H9 (cell line): ENCODE data around the gene KRTAP4-12. TPM values are rescaled to one million over a fixed set of nuclear protein-coding genes. Genes with fewer than 3 reads are reported as not detected.

Source experiments
- DNase-seq: peaks from one replicate; pipeline ENCODE4 v3.0.0-alpha.2; 2017
- H2AFZ ChIP-seq: one replicate; pipeline ENCODE4 v1.6.1; 2013; ENCODE audit warnings: mild to moderate bottlenecking, low read length, control low read depth, moderate library complexity
- H2AK5ac ChIP-seq: 2 replicates; pipeline ENCODE4 v1.6.1; 2013; ENCODE audit warnings: low read length, control low read depth, mixed read lengths; ENCODE audit not compliant: insufficient read length
- H2BK120ac ChIP-seq: one replicate; pipeline ENCODE4 v1.6.1; 2013; ENCODE audit warnings: low read depth, mild to moderate bottlenecking, low read length, control low read depth, inconsistent platforms; ENCODE audit not compliant: poor library complexity, severe bottlenecking
- H2BK12ac ChIP-seq: 2 replicates; pipeline ENCODE4 v1.6.1; 2013; ENCODE audit warnings: low read length, control low read depth, mixed read lengths, low read depth; ENCODE audit not compliant: insufficient read length
- H2BK15ac ChIP-seq: 2 replicates; pipeline ENCODE4 v1.6.1; 2013; ENCODE audit warnings: low read depth, low read length, control low read depth
- H2BK20ac ChIP-seq: one replicate; pipeline ENCODE4 v1.6.1; 2013; ENCODE audit warnings: low read depth, mild to moderate bottlenecking, low read length, control low read depth, inconsistent platforms; ENCODE audit not compliant: poor library complexity, severe bottlenecking
- H2BK5ac ChIP-seq: 2 replicates; pipeline ENCODE4 v1.6.1; 2013; ENCODE audit warnings: low read length, control low read depth, mixed read lengths; ENCODE audit not compliant: insufficient read length
- H3K14ac ChIP-seq: 2 replicates; pipeline ENCODE4 v1.6.1; 2013; ENCODE audit warnings: low read length, control low read depth; ENCODE audit not compliant: insufficient read depth
- H3K18ac ChIP-seq: 2 replicates; pipeline ENCODE4 v1.6.1; 2013; ENCODE audit warnings: low read depth, mild to moderate bottlenecking, mixed read lengths, low read length, control low read depth; ENCODE audit not compliant: insufficient read length
- H3K23ac ChIP-seq: 2 replicates; pipeline ENCODE4 v1.6.1; 2013; ENCODE audit warnings: low read length, control low read depth, mixed read lengths, low read depth; ENCODE audit not compliant: insufficient read length
- H3K23me2 ChIP-seq: 2 replicates; pipeline ENCODE4 v1.6.1; 2013; ENCODE audit warnings: low read depth, mild to moderate bottlenecking, mixed read lengths, low read length, control low read depth; ENCODE audit not compliant: insufficient read length, poor library complexity, severe bottlenecking
- H3K27ac ChIP-seq: 2 replicates; pipeline ENCODE4 v1.5.1; 2013; ENCODE audit warnings: low read length, control low read depth, mixed read lengths, low read depth; ENCODE audit not compliant: insufficient read length
- H3K27me3 ChIP-seq: 2 replicates; pipeline ENCODE4 v1.6.1; 2013; ENCODE audit warnings: low read length, control low read depth, inconsistent platforms; ENCODE audit not compliant: insufficient read depth
- H3K4ac ChIP-seq: 2 replicates; pipeline ENCODE4 v1.6.1; 2013; ENCODE audit warnings: low read depth, mild to moderate bottlenecking, control low read depth, inconsistent platforms, low read length, moderate library complexity
- H3K4me1 ChIP-seq: 2 replicates; pipeline ENCODE4 v1.6.1; 2013; ENCODE audit warnings: low read length, control low read depth, inconsistent platforms; ENCODE audit not compliant: insufficient read depth
- H3K4me2 ChIP-seq: 2 replicates; pipeline ENCODE4 v1.6.1; 2013; ENCODE audit warnings: low read length, control low read depth, mixed read lengths; ENCODE audit not compliant: insufficient read length, insufficient read depth
- H3K56ac ChIP-seq: 2 replicates; pipeline ENCODE4 v1.6.1; 2013; ENCODE audit warnings: low read depth, mild to moderate bottlenecking, mixed read lengths, low read length, control low read depth; ENCODE audit not compliant: insufficient read length
- H3K79me1 ChIP-seq: 2 replicates; pipeline ENCODE4 v1.6.1; 2013; ENCODE audit warnings: low read depth, mild to moderate bottlenecking, moderate library complexity, low read length, control low read depth, inconsistent platforms; ENCODE audit not compliant: insufficient read depth, poor library complexity, severe bottlenecking
- H3K79me2 ChIP-seq: 2 replicates; pipeline ENCODE4 v1.6.1; 2013; ENCODE audit warnings: low read length, control low read depth, inconsistent platforms; ENCODE audit not compliant: insufficient read depth
- H3K9ac ChIP-seq: 2 replicates; pipeline ENCODE4 v1.6.1; 2013; ENCODE audit warnings: low read length, control low read depth, mixed read lengths; ENCODE audit not compliant: insufficient read length; ENCODE audit errors: extremely low read depth
- H3K9me3 ChIP-seq: one replicate; pipeline ENCODE4 v1.6.1; 2013; ENCODE audit warnings: low read depth, low read length, inconsistent platforms; ENCODE audit not compliant: control insufficient read depth
- H3T11ph ChIP-seq: one replicate; pipeline ENCODE4 v1.6.1; 2013; ENCODE audit warnings: mild to moderate bottlenecking, low read length, control low read depth, inconsistent platforms
- H4K20me1 ChIP-seq: one replicate; pipeline ENCODE4 v1.6.1; 2013; ENCODE audit not compliant: control insufficient read depth, insufficient read length, insufficient read depth
- H4K5ac ChIP-seq: 2 replicates; pipeline ENCODE4 v1.6.1; 2013; ENCODE audit warnings: low read depth, mild to moderate bottlenecking, mixed read lengths, low read length, control low read depth; ENCODE audit not compliant: insufficient read length
- H4K8ac ChIP-seq: replicated peaks from 2 replicates; pipeline ENCODE4 v1.6.1; 2013; ENCODE audit warnings: low read length, control low read depth, mixed read lengths, low read depth; ENCODE audit not compliant: insufficient read length
- H4K91ac ChIP-seq: 2 replicates; pipeline ENCODE4 v1.6.1; 2013; ENCODE audit warnings: low read depth, mild to moderate bottlenecking, moderate library complexity, mixed read lengths, low read length, control low read depth; ENCODE audit not compliant: insufficient read length
- H3K27ac Mint-ChIP-seq, 3 experiments: 2 replicates in 2 of 3; 3 replicates in 1 of 3; pipeline ENCODE4 v1.8.0; 2020 to 2021; ENCODE audit warnings: mixed read lengths in 3 of 3, mild to moderate bottlenecking in 1 of 3, moderate library complexity in 1 of 3
- H3K27me3 Mint-ChIP-seq: 2 replicates; pipeline ENCODE4 v1.8.0; 2021; ENCODE audit warnings: low read depth, mild to moderate bottlenecking, moderate library complexity, mixed read lengths
- H3K36me3 Mint-ChIP-seq, 3 experiments: 2 replicates in 2 of 3; 3 replicates in 1 of 3; pipeline ENCODE4 v1.8.0; 2020 to 2021; ENCODE audit warnings: low read depth in 3 of 3, mixed read lengths in 3 of 3; ENCODE audit not compliant: insufficient read depth in 1 of 3
- H3K4me1 Mint-ChIP-seq, 2 experiments: 2 replicates each; pipeline ENCODE4 v1.8.0; 2020; ENCODE audit warnings: mixed read lengths in 2 of 2
- H3K4me3 Mint-ChIP-seq, 2 experiments: 2 replicates in 1 of 2; 3 replicates in 1 of 2; pipeline ENCODE4 v1.8.0; 2020 to 2021; ENCODE audit warnings: mild to moderate bottlenecking in 2 of 2, mixed read lengths in 2 of 2, moderate library complexity in 1 of 2
- H3K9me3 Mint-ChIP-seq, 2 experiments: 2 replicates in 1 of 2; 3 replicates in 1 of 2; pipeline ENCODE4 v1.8.0; 2020; ENCODE audit warnings: mild to moderate bottlenecking in 2 of 2, mixed read lengths in 2 of 2, moderate library complexity in 1 of 2
- CTCF ChIP-seq: fragments of 200-600 bp; sonication (generic); conservative IDR thresholded peaks from 3 replicates; pipeline ENCODE4 v1.8.0; 2021; ENCODE audit warnings: antibody characterized with exemption, mild to moderate bottlenecking
- WGBS: extraction: QIAGEN DNeasy Blood & Tissue Kit; methylation state at CpG from one replicate; pipeline ENCODE4 v1.1.7; 2013; ENCODE audit warnings: missing lambda C conversion rate, low lambda C conversion rate, mixed read lengths; ENCODE audit not compliant: insufficient read length; ENCODE audit errors: extremely low coverage; 5-methylcytosine and 5-hydroxymethylcytosine counted together
- total RNA-seq: library from RNA; stranded (reverse); gene quantifications from 2 replicates; pipeline ENCODE4 v1.2.1, GENCODE V29; 2021

The KRTAP4-12 gene
- total RNA-seq, 1 experiment from 2014 or later: not detected

- H3K23ac ChIP-seq: no peak overlapping the region
- no peak overlapping the region for H2BK15ac ChIP-seq
- no peak overlapping the region for H4K5ac ChIP-seq
- H2AK5ac ChIP-seq: no peak overlapping the region
- no peak overlapping the region for H3K4ac ChIP-seq
- no peak overlapping the region for H2BK12ac ChIP-seq
- H3K27ac Mint-ChIP-seq: no peak overlapping the region
- no peak overlapping the region for H3K14ac ChIP-seq
- H3K56ac ChIP-seq: no peak overlapping the region
- no peak overlapping the region for H3T11ph ChIP-seq
- no peak overlapping the region for H4K91ac ChIP-seq
- H3K4me2 ChIP-seq: no peak overlapping the region
- no peak overlapping the region for H4K8ac ChIP-seq
- H2BK20ac ChIP-seq: no peak overlapping the region
- peaks cover 8 to 15% (median 8%) of the 10 kb centered on the region in 3 experiments for H3K36me3 Mint-ChIP-seq
- no peak overlapping the region for H2BK5ac ChIP-seq
- H2AFZ ChIP-seq: no peak overlapping the region
- H3K4me1 Mint-ChIP-seq: peaks cover 28 to 30% of the 10 kb centered on the region in 2 experiments
- no peak overlapping the region for H2BK120ac ChIP-seq
- H3K27ac ChIP-seq: no peak overlapping the region
- no peaks in the 10 kb centered on the region for H3K79me1 ChIP-seq
- no peak overlapping the region for H3K18ac ChIP-seq
- H3K4me1 ChIP-seq: no peaks in the 10 kb centered on the region
- no CpG with 5 or more reads among the region's 5 CpGs for whole genome bisulfite sequencing
- no peak overlapping the region for H3K9ac ChIP-seq
- H3K27me3 ChIP-seq: no peaks in the 10 kb centered on the region
- no peaks in the 10 kb centered on the region for H3K23me2 ChIP-seq
- no peaks in the 10 kb centered on the region for H3K79me2 ChIP-seq
- no peak overlapping the region for H3K4me3 Mint-ChIP-seq
- DNase-seq: no peak
- H3K9me3 ChIP-seq: peaks cover 4% of the 10 kb centered on the region
- no peaks in the 10 kb centered on the region for H4K20me1 ChIP-seq
- TF ChIP-seq CTCF: no peak
- H3K9me3 Mint-ChIP-seq: peaks cover 21 to 36% of the 10 kb centered on the region in 2 experiments
- no peaks in the 10 kb centered on the region for H3K27me3 Mint-ChIP-seq
Measured at GRCh38 chr17:41116297-41116696, 7.7 kb downstream of the KRTAP4-12 start.
